ENCODE measurements around the gene ROPN1B.
"Not testable (repeated sequence)": the region's sequence is repeated elsewhere in the genome, so short reads cannot be mapped to it uniquely, and the experiment has no call there.

Gene ROPN1B

DNA sequence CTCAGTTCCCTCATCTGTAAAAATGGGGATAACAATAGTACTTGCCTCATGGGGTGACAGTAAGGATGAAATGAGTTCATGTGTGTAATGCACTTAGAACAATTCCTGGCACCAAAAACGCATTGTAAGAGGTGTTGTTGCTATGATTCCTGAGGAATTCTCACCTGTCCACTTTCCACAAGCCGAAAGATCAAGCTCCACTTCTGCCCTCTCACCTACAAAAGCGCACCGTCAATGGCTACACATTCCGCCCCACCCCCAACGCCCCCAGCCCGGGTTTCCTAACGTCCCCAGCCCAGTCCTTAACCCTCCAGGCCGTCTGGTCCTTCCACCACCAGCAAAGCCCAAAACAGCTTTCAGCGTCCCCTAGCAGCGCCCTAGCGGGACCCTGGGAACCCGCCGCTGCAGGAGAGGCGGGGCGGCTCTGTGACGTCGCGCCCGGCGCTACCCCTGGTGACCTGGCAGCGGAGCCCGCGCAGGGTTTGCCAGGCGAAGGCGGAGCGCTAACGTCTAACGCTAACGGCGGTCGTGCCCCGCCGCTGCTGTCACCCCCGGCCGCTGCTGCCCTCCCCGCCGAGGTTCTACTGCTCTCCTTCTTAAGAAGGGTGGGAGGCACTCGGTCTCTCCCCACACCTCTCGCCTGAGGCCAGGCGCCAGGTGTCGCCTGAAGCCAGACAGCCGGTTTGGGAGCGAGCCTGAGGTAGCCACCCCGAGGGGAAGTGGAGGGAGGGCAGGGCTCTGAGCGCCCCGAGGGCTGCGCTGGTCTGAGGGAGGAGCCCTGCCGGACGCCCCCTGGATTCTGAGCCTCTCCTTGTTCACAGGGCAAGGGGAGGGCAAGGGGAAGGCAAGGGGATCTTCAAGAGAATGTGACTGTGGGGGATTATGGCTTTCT is at the start of gene ROPN1B:
Gene ROPN1B, plus strand, starts transcription at position 478 of the 892 bp plus-strand sequence. CDS start 2,877 bp downstream, outside the sequence.
- FAIRE-seq, result not testable (repeated sequence)

DNA sequence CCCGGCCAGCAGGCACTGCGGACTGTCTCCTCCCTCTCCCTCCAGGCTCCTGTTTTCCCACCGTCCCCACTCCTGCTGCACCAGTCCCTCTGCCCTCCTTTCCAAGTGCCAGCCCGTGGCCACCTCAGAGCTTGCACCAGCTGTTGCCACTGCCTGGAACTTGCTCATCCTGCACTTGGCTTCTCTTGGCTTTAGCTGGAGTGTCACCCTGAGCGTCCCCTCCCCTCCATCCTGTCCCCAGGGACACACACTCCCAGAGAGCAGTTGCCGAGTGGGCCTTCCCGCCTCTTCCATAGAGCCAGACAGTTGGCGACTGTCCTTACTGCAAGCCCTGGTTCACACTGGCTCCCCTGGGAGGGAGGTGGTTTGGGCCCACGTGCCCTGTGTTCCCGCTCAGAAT is 48.8 kb upstream of the ROPN1B start:
- not testable (repeated sequence) for FAIRE-seq

DNA sequence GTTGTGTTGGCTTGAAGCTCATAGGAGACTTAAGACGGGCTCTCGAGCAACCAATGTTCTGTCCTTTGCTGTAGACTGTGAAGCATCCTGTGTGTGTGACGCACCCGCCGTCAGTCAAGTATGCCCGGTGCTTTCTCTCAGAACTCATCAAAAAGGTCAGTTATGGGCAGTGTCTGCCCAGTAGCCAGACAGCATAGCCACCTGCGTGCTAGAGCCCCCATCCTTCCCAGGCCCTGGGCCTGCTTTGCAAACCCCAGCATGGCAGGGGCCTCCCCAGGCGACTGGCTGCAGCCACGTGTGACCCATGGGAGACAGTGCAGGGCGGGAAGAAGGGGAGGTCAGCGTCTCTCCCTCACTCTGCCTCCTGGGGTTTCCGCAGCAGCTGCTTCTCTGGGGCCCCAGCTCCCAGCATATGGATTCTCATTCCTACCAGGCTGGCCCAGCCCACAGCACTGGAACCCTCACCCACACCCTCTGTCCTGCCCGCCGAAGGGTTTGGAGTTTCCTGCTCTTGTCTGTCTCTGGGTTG is 48.2 kb upstream of the ROPN1B start:
- not testable (repeated sequence) for FAIRE-seq

DNA sequence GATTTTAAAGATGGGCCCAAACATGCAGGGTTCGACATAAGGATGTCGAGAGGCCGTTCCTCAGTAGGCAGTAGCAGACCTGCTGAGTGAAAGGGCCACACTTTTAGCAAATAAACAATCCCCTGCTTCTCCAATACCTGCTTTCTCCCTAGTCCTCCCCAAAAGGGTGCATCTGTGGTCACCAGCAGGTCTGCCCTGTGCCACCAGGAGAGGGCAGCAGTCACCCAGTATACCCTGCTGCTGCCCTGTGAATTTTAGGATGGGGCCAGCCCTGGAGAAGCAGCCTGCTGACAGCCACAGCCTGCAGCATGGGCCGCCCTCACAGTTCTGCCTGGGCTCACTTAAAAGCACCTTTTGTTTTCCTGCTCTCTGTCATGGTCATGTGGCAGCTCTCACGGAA is 47.3 kb upstream of the ROPN1B start:
- FAIRE-seq, result not testable (repeated sequence)

DNA sequence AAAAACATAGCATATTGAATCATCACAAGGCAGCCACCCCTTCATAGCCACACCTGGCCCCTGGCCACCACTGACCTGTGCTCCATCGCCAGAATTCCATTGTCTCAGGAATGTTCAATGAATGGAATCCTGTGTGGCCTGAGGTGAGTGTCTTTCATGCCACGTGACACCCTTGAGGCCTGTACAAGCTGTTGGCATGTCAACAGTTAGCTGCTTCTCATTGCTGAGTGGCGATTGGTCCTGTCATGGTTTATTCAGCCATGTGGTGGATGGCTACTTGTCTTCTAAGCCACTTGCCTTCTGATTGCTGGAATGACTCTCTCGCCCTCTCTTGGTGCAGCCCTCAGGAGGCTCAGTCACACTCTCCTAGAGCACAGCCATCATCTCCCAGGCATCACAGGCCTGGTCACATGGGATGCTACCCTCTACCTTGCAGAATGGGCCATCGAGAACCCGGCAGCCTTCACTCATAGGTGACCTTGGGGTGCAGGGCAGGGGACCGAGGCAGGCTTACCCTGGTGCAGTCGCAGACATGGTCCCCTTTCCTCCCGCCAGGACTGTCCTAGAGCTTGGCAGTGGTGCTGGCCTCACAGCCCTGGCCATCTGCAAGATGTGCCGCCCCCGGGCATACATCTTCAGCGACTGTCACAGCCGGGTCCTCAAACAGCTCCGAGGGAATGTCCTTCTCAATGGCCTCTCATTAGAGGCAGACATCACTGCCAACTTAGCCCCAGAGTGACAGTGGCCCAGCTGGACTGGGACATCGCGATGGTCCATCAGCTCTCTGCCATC is 45.5 kb upstream of the ROPN1B start:
- not testable (repeated sequence) for FAIRE-seq

DNA sequence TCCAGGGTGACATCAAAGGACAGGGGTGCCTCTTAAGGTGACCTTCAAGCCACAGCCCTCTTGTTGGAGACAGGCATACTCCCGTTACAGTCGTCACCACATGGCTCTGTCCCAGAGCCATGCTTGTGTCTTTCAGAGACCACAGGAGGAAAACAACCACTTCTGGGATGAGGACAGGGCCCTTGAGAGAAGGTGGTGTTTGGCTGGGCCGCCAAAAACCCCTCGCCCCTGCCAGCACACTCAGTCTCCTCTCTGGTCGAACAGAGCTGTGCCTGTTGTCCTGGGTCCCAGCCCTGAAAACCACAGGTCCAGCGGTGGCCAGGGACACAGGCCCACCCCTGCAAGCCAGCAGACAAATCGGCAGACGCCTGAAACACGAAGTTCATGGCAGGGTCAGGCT is 44.7 kb upstream of the ROPN1B start:
- not testable (repeated sequence) for FAIRE-seq

DNA sequence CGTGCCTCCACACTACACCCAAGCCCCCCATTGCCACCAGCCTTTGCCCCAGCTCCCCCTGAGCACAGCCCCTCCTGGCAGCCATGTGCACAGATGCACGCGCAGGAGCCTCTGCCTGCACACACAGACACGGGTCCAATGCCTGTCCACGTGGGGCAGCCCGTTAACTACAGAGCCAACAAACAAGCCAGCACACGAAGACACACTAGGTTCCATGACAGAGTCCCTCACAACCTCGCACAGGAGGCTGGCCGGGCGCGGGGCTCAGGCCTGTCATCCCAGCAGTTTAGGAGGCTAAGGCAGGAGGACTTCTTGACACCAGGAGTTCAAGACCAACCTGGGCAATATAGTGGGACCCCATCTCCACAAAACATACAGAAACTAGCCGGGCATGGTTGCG is 43.3 kb upstream of the ROPN1B start:
- not testable (repeated sequence) for FAIRE-seq

DNA sequence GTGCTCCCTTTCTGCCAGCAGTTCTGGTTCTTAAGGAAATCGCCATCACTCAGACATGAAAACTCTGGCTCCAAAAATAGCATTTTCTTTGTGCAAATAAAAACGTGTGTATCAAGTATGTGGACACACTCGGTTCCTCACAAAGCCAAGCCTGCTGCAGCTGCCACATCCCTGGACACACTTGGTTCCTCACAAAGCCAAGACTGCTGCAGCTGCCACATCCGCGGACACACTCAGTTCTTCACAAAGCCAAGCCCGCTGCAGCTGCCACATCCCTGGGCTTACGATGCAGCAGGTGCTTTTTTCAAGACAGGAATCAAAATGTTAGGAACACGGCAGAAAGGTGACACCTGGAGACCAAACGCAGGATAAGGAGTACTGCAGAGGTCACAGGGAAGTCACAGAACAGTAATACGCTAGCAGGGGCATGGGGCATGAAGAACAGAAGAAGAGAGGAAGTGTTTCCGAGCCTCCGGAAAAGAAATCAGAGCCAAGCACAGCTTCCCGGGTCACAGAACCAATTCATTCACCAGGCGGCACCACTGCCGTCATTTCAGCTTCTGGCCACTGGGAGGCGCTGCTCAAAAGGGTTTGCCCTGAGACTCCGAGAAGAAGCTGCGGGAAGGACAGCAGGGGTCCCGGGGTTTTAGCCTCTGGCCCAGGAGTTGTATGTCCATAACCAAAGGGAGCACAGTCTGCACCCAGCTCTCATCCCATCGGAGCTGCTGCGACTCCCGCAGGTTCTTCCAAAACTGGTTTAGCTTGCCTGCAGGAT is 40.0 kb upstream of the ROPN1B start:
- FAIRE-seq, result not testable (repeated sequence)

DNA sequence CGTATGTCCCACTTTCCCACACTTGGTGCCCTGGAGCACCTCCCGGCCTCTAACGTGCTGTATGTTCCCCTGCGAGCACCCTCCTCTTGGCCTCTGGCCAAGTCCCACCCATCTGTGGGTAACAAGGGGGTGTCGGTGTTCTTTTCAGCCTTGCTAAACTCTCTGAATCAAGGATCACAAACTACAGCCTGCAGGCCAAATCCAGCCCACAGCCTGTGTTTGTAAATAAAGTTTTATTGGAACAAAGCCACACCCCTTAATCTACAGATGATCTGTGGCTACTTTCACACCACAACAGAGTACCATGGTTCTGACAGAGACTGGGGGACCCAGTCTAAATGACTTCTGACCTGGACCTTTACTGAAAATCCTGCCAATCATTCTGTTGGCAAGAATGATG is 39.2 kb upstream of the ROPN1B start:
- not testable (repeated sequence) for FAIRE-seq

DNA sequence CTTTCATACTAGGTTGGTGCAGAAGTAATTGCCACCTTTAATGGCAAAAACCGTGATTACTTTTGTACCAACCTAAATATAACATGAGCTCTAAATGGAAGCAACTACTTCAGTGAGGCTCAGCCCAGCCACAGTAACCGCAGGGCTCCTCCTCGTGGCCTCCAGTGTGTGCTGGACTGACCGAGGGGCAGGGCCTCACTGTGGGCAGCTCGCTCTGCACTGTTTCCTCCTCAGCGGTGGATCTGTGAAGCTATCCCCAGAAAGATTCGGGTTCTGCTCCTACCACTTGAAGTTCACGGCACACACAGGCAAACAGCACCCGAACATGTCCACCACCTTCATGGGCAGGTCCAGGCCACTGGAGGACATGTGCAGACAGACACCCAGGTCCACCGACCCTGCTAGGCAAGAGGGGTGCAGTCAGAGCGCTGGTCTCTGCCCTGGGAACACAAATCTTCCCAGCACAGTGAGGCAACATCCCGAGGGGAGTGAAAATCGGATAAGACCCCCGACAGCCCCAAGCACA is 37.6 kb upstream of the ROPN1B start:
- FAIRE-seq, result not testable (repeated sequence)

DNA sequence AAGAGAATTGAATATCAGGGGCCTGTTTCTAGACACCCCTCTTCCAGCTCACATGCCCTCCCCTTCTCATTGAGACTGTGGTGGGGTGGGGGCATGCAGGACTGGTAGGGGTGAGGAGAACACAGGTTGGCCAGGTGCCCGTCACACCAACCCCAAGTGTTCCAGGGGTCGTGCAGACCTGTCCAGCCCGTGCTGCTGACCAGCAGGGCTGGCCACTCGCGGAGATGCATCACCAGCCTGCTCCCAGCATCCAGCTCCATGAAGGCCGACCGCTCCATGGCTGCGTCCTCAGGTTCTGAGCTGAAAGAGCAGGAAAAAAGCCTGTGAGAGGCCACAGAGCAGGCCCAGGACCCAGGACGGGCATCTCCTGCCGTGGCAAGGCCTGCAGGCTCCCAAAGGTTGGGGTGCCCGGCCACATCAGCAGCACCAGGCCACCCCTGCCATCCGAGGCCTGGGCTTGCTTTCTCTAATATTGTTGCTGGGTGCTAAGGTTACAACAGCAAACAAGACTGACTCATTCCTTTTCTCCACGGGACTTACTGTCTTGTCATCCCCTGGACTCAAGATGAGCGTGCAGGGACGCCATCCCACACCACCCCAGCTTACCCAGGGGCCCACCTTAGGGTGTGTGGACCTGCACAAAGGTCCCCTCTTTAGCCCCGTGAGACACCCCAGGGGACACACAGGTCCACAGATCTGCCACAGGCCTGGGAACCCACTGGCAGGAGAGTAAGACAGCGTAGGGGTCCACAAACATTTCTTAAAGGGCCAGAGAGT is 35.4 kb upstream of the ROPN1B start:
- not testable (repeated sequence) for FAIRE-seq

DNA sequence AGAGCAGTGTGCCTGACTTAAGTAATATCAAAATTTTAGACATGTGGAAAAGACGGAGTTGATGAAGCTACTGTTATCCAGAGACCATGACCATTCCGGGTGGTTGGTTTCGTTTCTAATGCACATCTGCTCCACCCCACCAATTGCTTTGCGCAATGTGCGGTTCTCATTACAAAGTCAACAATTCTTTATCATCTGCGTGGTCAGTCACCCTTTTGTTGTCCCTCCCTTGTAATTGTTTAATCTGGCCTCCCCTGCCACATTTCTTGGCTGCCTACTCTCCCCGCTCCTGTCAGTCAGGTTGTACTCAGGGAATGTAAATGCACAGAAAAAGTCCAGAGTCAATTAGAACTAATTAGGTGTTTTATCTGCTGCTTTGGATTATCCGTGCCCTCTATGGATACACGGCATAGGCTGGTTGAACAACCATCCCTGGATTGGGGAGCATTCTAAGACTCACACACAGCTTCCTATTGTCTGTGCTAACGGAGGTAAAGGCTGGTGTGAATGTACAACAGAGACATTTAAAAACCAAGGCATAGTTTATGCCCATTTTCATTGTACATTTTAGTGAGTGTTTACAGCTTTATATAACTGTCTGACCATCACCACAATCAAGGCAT is 33.6 kb upstream of the ROPN1B start:
- FAIRE-seq, result not testable (repeated sequence)

DNA sequence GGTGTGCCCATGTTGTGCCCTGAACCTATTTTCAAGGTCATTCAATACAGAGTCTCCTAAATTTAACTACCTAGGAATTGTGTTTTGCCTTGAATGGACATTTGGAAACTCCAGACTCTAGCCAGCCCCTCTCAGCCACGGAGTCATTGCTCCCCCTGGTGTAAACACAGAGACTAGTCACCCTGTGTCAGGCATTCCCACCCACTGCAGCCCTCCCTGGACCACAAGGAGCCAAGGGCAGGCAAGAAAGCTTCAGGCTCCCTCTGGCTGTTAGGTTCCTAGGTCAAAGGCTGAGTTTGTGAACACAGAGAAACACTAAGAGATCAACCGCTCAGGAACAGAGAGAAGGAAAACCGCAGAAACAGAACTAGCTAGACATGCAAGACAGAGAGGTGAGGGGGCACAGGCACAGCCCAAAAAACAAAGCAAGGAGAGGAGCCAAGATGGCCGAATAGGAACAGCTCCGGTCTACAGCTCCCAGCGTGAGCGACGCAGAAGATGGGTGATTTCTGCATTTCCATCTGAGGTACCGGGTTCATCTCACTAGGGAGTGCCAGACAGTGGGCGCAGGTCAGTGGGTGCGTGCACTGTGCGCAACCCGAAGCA is 32.7 kb upstream of the ROPN1B start:
- FAIRE-seq, result not testable (repeated sequence)

DNA sequence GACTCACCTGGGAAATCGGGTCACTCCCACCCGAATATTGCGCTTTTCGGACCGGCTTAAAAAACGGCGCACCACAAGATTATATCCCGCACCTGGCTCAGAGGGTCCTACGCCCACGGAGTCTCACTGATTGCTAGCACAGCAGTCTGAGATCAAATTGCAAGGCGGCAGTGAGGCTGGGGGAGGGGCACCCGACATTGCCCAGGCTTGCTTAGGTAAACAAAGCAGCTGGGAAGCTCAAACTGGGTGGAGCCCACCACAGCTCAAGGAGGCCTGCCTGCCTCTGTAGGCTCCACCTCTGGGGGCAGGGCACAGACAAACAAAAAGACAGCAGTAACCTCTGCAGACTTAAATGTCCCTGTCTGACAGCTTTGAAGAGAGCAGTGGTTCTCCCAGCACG is 32.1 kb upstream of the ROPN1B start:
- FAIRE-seq, result not testable (repeated sequence)

DNA sequence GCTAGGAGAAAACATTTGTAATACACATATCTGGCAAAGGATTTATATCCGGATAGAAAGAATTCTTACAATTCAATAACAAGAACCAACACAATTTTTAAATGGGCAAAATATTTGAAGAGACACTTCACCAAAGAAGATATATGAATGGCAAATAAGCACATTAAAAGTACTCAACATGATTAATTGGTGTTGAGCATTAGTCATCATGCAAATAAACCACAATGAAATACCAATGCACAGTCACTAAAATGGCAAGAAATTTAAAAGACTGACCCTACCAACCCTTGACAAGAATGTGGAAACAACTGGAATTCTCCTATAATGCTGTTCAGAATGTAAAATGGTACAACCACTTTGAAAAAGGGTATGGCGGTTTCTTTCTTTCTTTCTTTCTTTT is 21.2 kb upstream of the ROPN1B start:
- not testable (repeated sequence) for FAIRE-seq

DNA sequence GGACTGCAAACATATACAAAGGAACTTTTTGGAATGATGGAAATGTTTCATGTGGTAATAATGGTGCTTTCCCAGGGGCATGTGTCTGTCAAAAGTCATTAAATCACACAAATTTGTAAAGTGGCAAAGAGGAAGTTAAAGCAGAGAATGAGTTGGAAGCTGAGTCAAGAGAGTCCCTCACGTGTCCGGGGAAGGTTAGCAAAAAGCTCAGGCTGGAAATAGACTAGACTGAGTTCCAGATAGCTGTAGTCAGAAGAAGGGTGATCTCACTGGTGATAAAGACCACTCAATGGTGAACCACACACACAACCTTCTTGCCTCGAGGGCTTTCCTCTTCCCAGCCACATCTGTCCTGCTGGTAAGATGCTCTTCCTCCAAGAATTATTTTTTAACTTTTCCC is 20.1 kb upstream of the ROPN1B start:
- FAIRE-seq, result not testable (repeated sequence)

DNA sequence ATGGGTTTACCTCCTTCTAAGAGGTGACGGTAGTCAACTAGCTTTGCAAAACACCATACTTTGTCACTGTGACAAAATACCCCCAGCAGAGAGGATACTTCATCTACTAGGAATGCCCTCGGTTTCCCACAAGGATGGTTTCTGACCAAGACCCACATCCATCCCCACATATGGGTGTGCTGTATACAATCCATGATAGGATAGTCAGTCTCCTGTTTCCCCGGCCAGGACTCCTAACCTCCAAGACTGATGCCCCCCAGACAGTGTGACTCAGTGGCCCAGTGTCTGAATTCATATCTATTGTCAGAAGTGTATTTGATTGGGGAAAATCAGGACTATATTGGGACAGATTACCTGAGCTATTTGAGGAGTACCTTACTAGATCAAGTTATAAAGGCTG is 17.8 kb upstream of the ROPN1B start:
- not testable (repeated sequence) for FAIRE-seq

DNA sequence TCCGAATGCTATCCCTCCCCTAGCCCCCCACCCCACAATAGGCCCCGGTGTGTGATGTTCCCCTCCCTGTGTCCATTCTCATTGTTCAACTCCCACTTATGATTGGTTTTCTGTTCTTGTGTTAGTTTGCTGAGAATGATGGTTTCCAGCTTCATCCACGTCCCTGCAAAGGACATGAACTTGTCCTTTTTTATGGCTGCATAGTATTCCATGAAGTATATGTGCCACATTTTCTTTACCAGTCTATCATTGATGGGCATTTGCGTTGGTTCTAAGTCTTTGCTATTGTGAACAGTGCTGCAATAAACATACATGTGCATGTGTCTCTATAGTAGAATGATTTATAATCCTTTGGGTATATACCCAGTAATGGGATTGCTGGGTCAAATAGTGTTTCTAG is 12.0 kb upstream of the ROPN1B start:
- FAIRE-seq, result not testable (repeated sequence)

DNA sequence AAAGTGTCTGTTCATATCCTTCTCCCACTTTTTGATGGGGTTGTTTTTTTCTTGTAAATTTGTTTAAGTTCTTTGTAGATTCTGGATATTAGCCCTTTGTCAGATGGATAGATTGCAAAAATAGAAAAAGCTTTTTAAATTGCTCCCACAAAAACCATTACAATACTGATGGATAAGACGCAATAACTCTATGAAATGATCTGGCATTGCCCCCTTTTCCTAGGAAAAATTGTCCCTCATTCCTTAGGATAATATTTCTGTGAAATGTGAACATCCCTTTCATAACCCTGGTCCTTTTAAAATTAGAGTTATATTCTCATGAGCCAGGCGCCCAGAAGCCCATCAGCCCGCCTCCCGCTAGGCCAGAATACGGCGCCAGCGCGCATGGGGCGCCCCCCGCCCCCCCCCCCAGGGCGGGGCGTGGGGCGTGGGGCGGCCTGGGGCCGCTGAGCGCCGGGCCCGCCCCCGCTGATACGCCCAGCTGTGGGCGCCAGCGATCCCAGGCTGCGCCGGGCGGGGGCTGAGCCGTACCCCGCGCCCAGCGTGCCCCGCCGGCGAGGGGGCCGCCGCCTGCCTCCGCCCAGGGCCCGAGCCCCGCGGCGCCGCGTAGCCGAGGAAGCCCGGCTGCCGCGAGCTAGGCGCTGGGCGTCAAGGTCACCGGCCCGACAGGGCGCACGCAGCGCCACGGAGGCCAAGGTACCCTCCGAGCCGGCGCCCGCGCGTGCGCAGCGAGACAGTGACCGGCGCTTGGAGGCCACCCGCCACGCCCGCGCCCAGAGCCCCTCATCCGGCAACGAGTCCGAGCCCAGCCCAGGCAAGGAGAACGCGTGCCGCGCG is 11.1 kb upstream of the ROPN1B start:
- no peak for FAIRE-seq

All from endometrium (tissue), 2 donors.